Measurements from ENCODE around the gene IMPA2. TPM values are rescaled to one million over a fixed set of nuclear protein-coding genes. Genes with fewer than 3 reads are reported as not detected.

IMPA2 gene
- total and polyA plus RNA-seq, 2 of the 8 experiments (the other 6 are each of a cell fraction or from before 2014, with no cell fraction given): 102 to 140 TPM

GRCh38 chr18:12014521-12015415, 33.5 kb downstream of the IMPA2 start:
- peaks cover 8 to 51% (median 27%) of the 10 kb centered on the region in 4 experiments; a peak in 7 of 8 replicates for H3K36me3 ChIP-seq (ENCODE audit: control insufficient read depth in 2 of 4, insufficient read depth in 4 of 4, low read length in 3 of 4)
- H4K8ac ChIP-seq (ENCODE audit: extremely low read depth, insufficient read depth, low read length): no peak overlapping the region
- H3K9ac ChIP-seq (replicated peaks in 1 of 4; ENCODE audit: extremely low read depth in 1 of 4, low read depth in 3 of 4, low read length in 3 of 4): no peak overlapping the region
- H3K18ac ChIP-seq (ENCODE audit: extremely low read depth, low read length): no peak overlapping the region
- H2BK15ac ChIP-seq (ENCODE audit: low read length): no peak overlapping the region
- ChIA-PET POLR2A (ENCODE audit: partially characterized antibody) (interaction anchor here (1.7 kb wide), 1 partner anchor 20 kb away, joined by 3 read pairs; no protein-coding TSS in a partner anchor), CTCF (ENCODE audit: partially characterized antibody) (interaction anchor here (1.4 to 13.3 kb wide), 3 partner anchors 21 to 77 kb away, joined by 5 to 105 read pairs (median 5); no protein-coding TSS in a partner anchor)
- DNase-seq (ENCODE audit: low read depth in 1 of 2, low spot score in 2 of 2): no peak
- H3K4ac ChIP-seq (replicated peaks; ENCODE audit: insufficient read length, low read depth, low read length): no peak overlapping the region
- no peak for TF ChIP-seq SRF (IDR thresholded peaks at IDR 0.05; ENCODE audit: low read depth, low read length)
- no peak for TF ChIP-seq JUND (IDR thresholded peaks at IDR 0.05; ENCODE audit: low read length)
- FAIRE-seq: no peak
- H2BK120ac ChIP-seq (replicated peaks; ENCODE audit: low read depth, low read length): no peak overlapping the region
- H3K4me3 ChIP-seq (ENCODE audit: extremely low read depth in 1 of 4, insufficient read depth in 2 of 4, low read depth in 3 of 4, low read length in 4 of 4): no peak overlapping the region
- no peak overlapping the region for H3K27ac ChIP-seq (ENCODE audit: low read depth, low read length)
- no peaks in the 10 kb centered on the region for H3K9me3 ChIP-seq (ENCODE audit: insufficient read depth in 2 of 2, low read depth in 1 of 2, low read length in 1 of 2)
- H2BK12ac ChIP-seq (ENCODE audit: low read depth, low read length): no peak overlapping the region
- no peak overlapping the region for H2BK5ac ChIP-seq (ENCODE audit: low read depth, low read length)
- H3K4me2 ChIP-seq (ENCODE audit: insufficient read depth in 1 of 2, low read depth in 2 of 2, low read length in 2 of 2): no peak overlapping the region
- H3K79me1 ChIP-seq (ENCODE audit: low read depth, low read length): no peaks in the 10 kb centered on the region
- H3K14ac ChIP-seq (ENCODE audit: insufficient read length): no peak overlapping the region
- no peak overlapping the region for H3K56ac ChIP-seq (replicated peaks; ENCODE audit: insufficient read length, low read depth, low read length)
- no peak overlapping the region for H2AFZ ChIP-seq (ENCODE audit: low read length)
- WGBS, 2 experiments (ENCODE audit: extremely low coverage in 1 of 2, insufficient coverage in 1 of 2, insufficient read length in 1 of 2, insufficient replicate concordance in 2 of 2, low coverage in 1 of 2, low lambda C conversion rate in 2 of 2, missing lambda C conversion rate in 1 of 2): 93% methylated on average over 14 of the region's 14 CpGs; no CpG with 5 or more reads in 1 of the 2 experiments
- no peak overlapping the region for H2AK5ac ChIP-seq (ENCODE audit: low read depth, low read length)
- no peak overlapping the region for H3K23ac ChIP-seq (ENCODE audit: insufficient read length)
- H4K91ac ChIP-seq (replicated peaks; ENCODE audit: insufficient read length, low read length): no peak overlapping the region
- H3K79me2 ChIP-seq (ENCODE audit: control insufficient read depth in 1 of 2, insufficient read depth in 2 of 2, low read length in 2 of 2): no peaks in the 10 kb centered on the region
- no peak overlapping the region for H4K5ac ChIP-seq (ENCODE audit: insufficient read length, low read depth, low read length)
- H3K23me2 ChIP-seq (ENCODE audit: low read depth, low read length): no peaks in the 10 kb centered on the region
- no peaks in the 10 kb centered on the region for H3K27me3 ChIP-seq (replicated peaks in 1 of 4; ENCODE audit: control insufficient read depth in 3 of 4, extremely low read depth in 1 of 4, insufficient read depth in 3 of 4, low read length in 3 of 4)
- no peak overlapping the region for H2BK20ac ChIP-seq (ENCODE audit: low read length)
- peaks cover 0 to 2% of the 10 kb centered on the region in 2 experiments for H4K20me1 ChIP-seq (replicated peaks in 1 of 2; ENCODE audit: control insufficient read depth in 1 of 2, insufficient read depth in 2 of 2, low read length in 2 of 2)
- H3K4me1 ChIP-seq (replicated peaks in 1 of 4; ENCODE audit: control insufficient read depth in 3 of 4, insufficient read depth in 4 of 4, low read length in 3 of 4): no peaks in the 10 kb centered on the region; a peak in 1 of 7 replicates

All from H1 (cell line).